ENCODE data around the gene HGS. TPM values are rescaled to one million over a fixed set of nuclear protein-coding genes. Genes with fewer than 3 reads are reported as not detected.
A peak's percentile ranks its signal among the peaks of the same experiment; 100 is the strongest.

HGS gene
- total RNA-seq, 2 donors from 2014 or later: 118 to 130 TPM

- H3K4me3 Mint-ChIP-seq: peak overlapping the region; percentile 94
- ATAC-seq (replicated peaks): no peak
- H3K27ac Mint-ChIP-seq: no peak overlapping the region
- H3K36me3 Mint-ChIP-seq (ENCODE audit: low read depth): peaks cover 95% of the 10 kb centered on the region
- H3K4me1 Mint-ChIP-seq: peaks cover 9% of the 10 kb centered on the region
- no peaks in the 10 kb centered on the region for H3K27me3 Mint-ChIP-seq
- H3K9me3 Mint-ChIP-seq: no peaks in the 10 kb centered on the region
Measured at GRCh38 chr17:81700353-81701287, 16.8 kb downstream of the HGS start.

- Mint-ChIP-seq H3K9me3 (no peaks in the 10 kb centered on the region), H3K27ac (peak overlapping the region; percentile 25), H3K27me3 (no peaks in the 10 kb centered on the region), H3K36me3 (ENCODE audit: low read depth) (peaks cover 95% of the 10 kb centered on the region), H3K4me1 (peaks cover 12% of the 10 kb centered on the region), H3K4me3 (peak overlapping the region; percentile 94)
- peak; percentile 22 for ATAC-seq (replicated peaks)
Measured at GRCh38 chr17:81701288-81702071, 17.7 kb downstream of the HGS start.

GRCh38 chr17:81702934-81703746, 19.3 kb downstream of the HGS start, which contains the start of gene MRPL12:
Gene MRPL12 (plus strand): TSS chr17:81703367. CDS start chr17:81703502, 135 bp downstream.
- H3K27me3 Mint-ChIP-seq: no peaks in the 10 kb centered on the region
- peak within 1 kb of the TSS; percentile 94 for H3K4me3 Mint-ChIP-seq
- peak; percentile 94 for ATAC-seq (replicated peaks)
- H3K9me3 Mint-ChIP-seq: no peaks in the 10 kb centered on the region
- H3K36me3 Mint-ChIP-seq (ENCODE audit: low read depth): peaks cover 85% of the 10 kb centered on the region
- H3K27ac Mint-ChIP-seq: peak within 1 kb of the TSS; percentile 98
- H3K4me1 Mint-ChIP-seq: peaks cover 12% of the 10 kb centered on the region

DNA sequence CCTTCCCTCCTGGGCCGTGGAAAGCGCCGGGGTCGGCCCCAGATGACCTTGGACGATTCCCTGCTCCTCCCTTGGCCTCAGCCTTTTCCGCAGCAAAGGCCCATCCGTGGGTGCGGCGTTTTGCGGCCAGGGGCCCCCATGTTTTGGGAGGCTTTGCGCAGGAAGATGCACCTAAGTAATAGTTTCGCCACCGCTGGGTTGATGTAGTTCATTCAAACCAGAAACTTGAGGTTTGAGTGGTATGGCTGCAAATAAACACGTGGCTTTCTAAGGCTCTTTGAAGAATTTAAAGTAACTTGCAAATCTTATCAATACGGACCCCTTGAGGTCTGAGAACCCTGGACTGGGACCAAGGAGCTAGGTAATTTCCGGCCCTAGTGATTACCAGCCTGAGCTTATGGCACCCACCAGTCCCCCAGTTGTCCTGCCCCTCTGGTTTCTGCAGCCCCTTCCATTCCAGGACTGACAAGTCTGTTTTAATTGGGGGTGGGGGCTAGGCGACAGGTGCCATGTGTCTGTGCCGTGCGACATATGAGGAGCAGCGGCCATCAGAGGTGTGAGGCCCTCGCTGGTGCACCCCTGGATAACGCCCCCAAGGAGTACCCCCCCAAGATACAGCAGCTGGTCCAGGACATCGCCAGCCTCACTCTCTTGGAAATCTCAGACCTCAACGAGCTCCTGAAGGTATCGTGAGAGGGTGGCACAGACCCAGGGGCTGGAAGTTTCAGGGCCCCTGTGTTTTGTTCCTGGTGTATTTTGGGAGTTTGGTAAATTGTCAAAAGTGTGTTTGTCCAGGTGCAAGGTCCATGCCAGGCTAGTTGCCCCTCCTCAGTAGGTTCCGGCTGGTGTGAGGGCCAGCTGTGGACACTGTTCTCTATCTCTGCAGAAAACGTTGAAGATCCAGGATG, 20.2 kb downstream of the HGS start:
- Mint-ChIP-seq H3K36me3 (ENCODE audit: low read depth) (peaks cover 77% of the 10 kb centered on the region), H3K27me3 (no peaks in the 10 kb centered on the region), H3K4me3 (peak overlapping the region; percentile 94), H3K9me3 (no peaks in the 10 kb centered on the region), H3K4me1 (peaks cover 12% of the 10 kb centered on the region), H3K27ac (peak overlapping the region; percentile 43)
- ATAC-seq (replicated peaks): peak; percentile 1

- Mint-ChIP-seq H3K36me3 (ENCODE audit: low read depth) (peaks cover 60% of the 10 kb centered on the region), H3K4me3 (no peak overlapping the region), H3K27ac (no peak overlapping the region)
Measured at GRCh38 chr17:81705518-81706231, 21.9 kb downstream of the HGS start.

GRCh38 chr17:81706232-81706611, 22.4 kb downstream of the HGS start:
- H3K4me1 Mint-ChIP-seq: peaks cover 8% of the 10 kb centered on the region
- ATAC-seq (replicated peaks): no peak
- peaks cover 54% of the 10 kb centered on the region for H3K36me3 Mint-ChIP-seq (ENCODE audit: low read depth)
- no peak overlapping the region for H3K4me3 Mint-ChIP-seq
- no peaks in the 10 kb centered on the region for H3K9me3 Mint-ChIP-seq
- no peak overlapping the region for H3K27ac Mint-ChIP-seq
- H3K27me3 Mint-ChIP-seq: no peaks in the 10 kb centered on the region

More at GRCh38 chr17:81705518-81706231, 21.9 kb downstream of the HGS start:
- no peak for ATAC-seq (replicated peaks)
- no peaks in the 10 kb centered on the region for H3K9me3 Mint-ChIP-seq
- peaks cover 12% of the 10 kb centered on the region for H3K4me1 Mint-ChIP-seq
- H3K27me3 Mint-ChIP-seq: no peaks in the 10 kb centered on the region

DNA sequence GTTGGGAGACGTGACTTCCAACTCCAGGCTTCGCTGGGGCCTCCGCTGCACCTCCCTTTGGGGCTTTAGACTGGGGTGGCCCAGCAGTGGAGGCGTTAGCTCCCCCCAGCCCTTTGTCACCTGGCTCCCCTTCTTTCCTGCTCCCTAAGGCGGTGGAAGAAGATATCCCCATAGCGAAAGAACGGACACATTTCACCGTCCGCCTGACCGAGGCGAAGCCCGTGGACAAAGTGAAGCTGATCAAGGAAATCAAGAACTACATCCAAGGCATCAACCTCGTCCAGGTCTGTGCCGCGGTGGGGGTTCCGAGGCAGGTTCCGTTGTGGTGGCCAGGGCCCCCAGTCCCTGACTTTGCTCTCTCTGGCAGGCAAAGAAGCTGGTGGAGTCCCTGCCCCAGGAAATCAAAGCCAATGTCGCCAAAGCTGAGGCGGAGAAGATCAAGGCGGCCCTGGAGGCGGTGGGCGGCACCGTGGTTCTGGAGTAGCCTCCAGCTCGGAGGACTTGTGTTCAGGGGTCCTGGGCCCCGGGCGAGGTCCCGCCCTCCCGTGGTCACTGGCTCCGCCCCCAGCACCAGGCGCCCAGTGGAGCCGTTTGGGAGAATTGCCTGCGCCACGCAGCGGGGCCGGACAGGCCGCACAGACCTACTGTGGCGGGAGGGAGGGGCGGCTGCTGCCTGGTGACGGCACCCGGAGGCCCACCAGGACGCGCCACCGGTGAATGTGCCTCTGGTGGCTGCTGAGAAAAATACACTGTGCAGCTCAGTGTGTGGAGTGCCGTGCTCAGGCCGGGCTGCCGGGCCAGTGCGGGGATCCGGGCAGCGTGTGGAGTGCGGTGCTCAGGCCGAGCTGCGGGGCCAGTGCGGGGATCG, 23.2 kb downstream of the HGS start:
- Mint-ChIP-seq H3K4me3 (no peak overlapping the region), H3K36me3 (ENCODE audit: low read depth) (peaks cover 47% of the 10 kb centered on the region), H3K9me3 (no peaks in the 10 kb centered on the region), H3K4me1 (peaks cover 8% of the 10 kb centered on the region), H3K27me3 (no peaks in the 10 kb centered on the region), H3K27ac (no peak overlapping the region)
- no peak for ATAC-seq (replicated peaks)

- peaks cover 8% of the 10 kb centered on the region for H3K4me1 Mint-ChIP-seq
Measured at GRCh38 chr17:81707725-81708646, 24.2 kb downstream of the HGS start.

GRCh38 chr17:81708739-81709185, 25.0 kb downstream of the HGS start:
- no peak for ATAC-seq (replicated peaks)
- peaks cover 34% of the 10 kb centered on the region for H3K36me3 Mint-ChIP-seq (ENCODE audit: low read depth)
- no peak overlapping the region for H3K27ac Mint-ChIP-seq
- no peaks in the 10 kb centered on the region for H3K27me3 Mint-ChIP-seq
- H3K9me3 Mint-ChIP-seq: no peaks in the 10 kb centered on the region
- peaks cover 8% of the 10 kb centered on the region for H3K4me1 Mint-ChIP-seq
- H3K4me3 Mint-ChIP-seq: no peak overlapping the region

More at GRCh38 chr17:81707725-81708646, 24.2 kb downstream of the HGS start:
- no peak overlapping the region for H3K4me3 Mint-ChIP-seq
- H3K36me3 Mint-ChIP-seq (ENCODE audit: low read depth): peaks cover 37% of the 10 kb centered on the region
- no peak overlapping the region for H3K27ac Mint-ChIP-seq
- ATAC-seq (replicated peaks): no peak
- H3K27me3 Mint-ChIP-seq: no peaks in the 10 kb centered on the region
- H3K9me3 Mint-ChIP-seq: no peaks in the 10 kb centered on the region

GRCh38 chr17:81710514-81711308, 26.9 kb downstream of the HGS start:
- H3K4me1 Mint-ChIP-seq: peaks cover 2% of the 10 kb centered on the region
- H3K4me3 Mint-ChIP-seq: peak overlapping the region; percentile 66
- no peak for ATAC-seq (replicated peaks)
- H3K9me3 Mint-ChIP-seq: no peaks in the 10 kb centered on the region
- H3K36me3 Mint-ChIP-seq (ENCODE audit: low read depth): peaks cover 15% of the 10 kb centered on the region
- H3K27ac Mint-ChIP-seq: no peak overlapping the region
- no peaks in the 10 kb centered on the region for H3K27me3 Mint-ChIP-seq

Measured in activated T-helper 17 cell treated with anti-CD3 and anti-CD28 coated beads, Interleukin-2, amount 50 U/mL, for 72 hours (primary cell).